GM12878 (cell line): ENCODE measurements around the gene PPP2R5D. TPM values are rescaled to one million over a fixed set of nuclear protein-coding genes. Genes with fewer than 3 reads are reported as not detected.

Experiments
- ATAC-seq: fragments of 200-7000 bp; cut with Tn5 transposase; 3 replicates; pipeline ENCODE4 v1.9.1; 2020; ENCODE audit warnings: mild to moderate bottlenecking, moderate library complexity
- BruUV-seq: library from RNA; stranded (reverse); fragments of 400-500 nt; replicated peaks from 2 replicates; lab custom pipeline; 2021; lab: Mats Ljungman, UMichigan
- CTCF ChIA-PET: fragments of 300-600 bp; sonication (Branson Sonifier 250); formaldehyde crosslinking; extraction: SDS; loops from one replicate; lab custom pipeline; 2021; ENCODE audit warnings: inconsistent platforms; lab: Yijun Ruan, JAX
- POLR2A ChIA-PET: fragments of 350-600 bp; formaldehyde crosslinking; extraction: SDS; loops from one replicate; lab custom pipeline; 2021; ENCODE audit warnings: inconsistent platforms; lab: Charles Lee
- RAD21 ChIA-PET: fragments of 300-600 bp; sonication (Branson Sonifier 250); formaldehyde crosslinking; loops from one replicate; lab custom pipeline; 2023; ENCODE audit warnings: antibody characterized with exemption; ENCODE audit not compliant: unreplicated experiment; lab: Charles Lee
- SMC1A ChIA-PET: fragments of 300-600 bp; sonication (Branson Sonifier 250); formaldehyde crosslinking; loops from one replicate; lab custom pipeline; 2023; ENCODE audit not compliant: unreplicated experiment, uncharacterized antibody; lab: Charles Lee
- DNase-seq: peaks from one replicate; pipeline ENCODE4 v3.0.0-alpha.2; 2011; ENCODE audit warnings: low read depth, low spot score
- FAIRE-seq: peaks from 3 replicates; lab custom pipeline; 2011; peaks lifted over from hg19 to GRCh38; lab: Jason Lieb, UNC
- H2AFZ ChIP-seq: 2 replicates; pipeline ENCODE4 v1.6.0; 2011; ENCODE audit warnings: low read depth, low read length, control low read depth; ENCODE audit not compliant: control insufficient read depth
- H3K27ac ChIP-seq: 2 replicates; pipeline ENCODE4 v1.5.1; 2011; ENCODE audit warnings: control low read depth; ENCODE audit not compliant: control insufficient read depth, insufficient read depth
- H3K27me3 ChIP-seq, 2 experiments: replicated peaks in 1 of 2; 2 replicates each; pipeline versions ENCODE4 v1.6.0 to v1.6.1; 2011; ENCODE audit warnings: low read length in 1 of 2; ENCODE audit not compliant: control insufficient read depth in 2 of 2, insufficient read depth in 2 of 2
- H3K36me3 ChIP-seq, 2 experiments: 2 replicates each; pipeline ENCODE4 v1.5.1; 2011; ENCODE audit warnings: low read length in 1 of 2; ENCODE audit not compliant: control insufficient read depth in 2 of 2, insufficient read depth in 2 of 2
- H3K4me1 ChIP-seq: 2 replicates; pipeline ENCODE4 v1.6.1; 2011; ENCODE audit warnings: mild to moderate bottlenecking, low read length, moderate library complexity, mixed read lengths; ENCODE audit not compliant: control insufficient read depth, insufficient read depth
- H3K4me2 ChIP-seq: 2 replicates; pipeline ENCODE4 v1.6.0; 2011; ENCODE audit warnings: control low read depth; ENCODE audit not compliant: control insufficient read depth, insufficient read depth
- H3K4me3 ChIP-seq: fragments of 200-600 bp; sonication (generic); 2 replicates; pipeline ENCODE4 v1.5.1; 2016
- H3K79me2 ChIP-seq: 2 replicates; pipeline ENCODE4 v1.6.0; 2011; ENCODE audit warnings: low read length; ENCODE audit not compliant: control insufficient read depth, insufficient read depth
- H3K9ac ChIP-seq: 2 replicates; pipeline ENCODE4 v1.8.0; 2011; ENCODE audit warnings: low read length, control low read depth, mixed read lengths; ENCODE audit not compliant: control insufficient read depth, insufficient read depth
- H3K9me3 ChIP-seq: replicated peaks from 3 replicates; pipeline ENCODE4 v1.5.1; 2011; ENCODE audit warnings: mild to moderate bottlenecking, low read length; ENCODE audit not compliant: control insufficient read depth, insufficient read depth
- H4K20me1 ChIP-seq: 2 replicates; pipeline ENCODE4 v1.6.0; 2011; ENCODE audit not compliant: control insufficient read depth, insufficient read depth
- BRCA1 ChIP-seq: IDR thresholded peaks from 2 replicates; pipeline ENCODE4 v1.6.1; 2011; ENCODE audit warnings: low read depth, low read length, improper control_type of control experiment
- CBFB ChIP-seq: IDR thresholded peaks from 2 replicates; pipeline ENCODE4 v1.6.1; 2016; ENCODE audit warnings: antibody characterized with exemption, low read depth
- CREB1 ChIP-seq: IDR thresholded peaks from 2 replicates; pipeline ENCODE4 v1.6.1; 2012; ENCODE audit warnings: low read depth, mild to moderate bottlenecking, inconsistent platforms
- CTCF ChIP-seq, 3 experiments: IDR thresholded peaks in 2 of 3; conservative IDR thresholded peaks in 1 of 3; 2 replicates each; pipeline ENCODE4 v1.5.1; 2011; ENCODE audit warnings: low read depth in 3 of 3, low read length in 3 of 3, mild to moderate bottlenecking in 3 of 3, control low read depth in 2 of 3, moderate library complexity in 2 of 3, inconsistent platforms in 1 of 3, mixed read lengths in 1 of 3; ENCODE audit not compliant: control insufficient read depth in 2 of 3, insufficient read depth in 1 of 3; ENCODE audit errors: extremely low read depth in 1 of 3
- ELK1 ChIP-seq: IDR thresholded peaks from 2 replicates; pipeline ENCODE4 v1.6.1; 2012; ENCODE audit warnings: low read depth, low read length, improper control_type of control experiment
- ESRRA ChIP-seq: IDR thresholded peaks from 2 replicates; pipeline ENCODE4 v1.6.1; 2012; ENCODE audit warnings: mild to moderate bottlenecking, low read length, improper control_type of control experiment
- FOXM1 ChIP-seq: IDR thresholded peaks from 2 replicates; pipeline ENCODE4 v1.6.1; 2012; ENCODE audit warnings: low read depth, mild to moderate bottlenecking, inconsistent platforms, low read length, moderate library complexity
- POLR2A ChIP-seq: IDR thresholded peaks from 2 replicates; pipeline ENCODE4 v1.6.1; 2011; ENCODE audit warnings: low read depth, mild to moderate bottlenecking, low read length
- RAD51 ChIP-seq: fragments of 450-650 bp; IDR thresholded peaks from 2 replicates; pipeline ENCODE4 v1.6.1; 2016; ENCODE audit warnings: moderate library complexity, mild to moderate bottlenecking, inconsistent platforms
- TARDBP ChIP-seq: IDR thresholded peaks from 2 replicates; pipeline ENCODE4 v1.6.1; 2016; ENCODE audit warnings: borderline replicate concordance
- YY1 ChIP-seq: IDR thresholded peaks from 2 replicates; pipeline ENCODE4 v1.6.1; 2011; ENCODE audit warnings: low read depth, mild to moderate bottlenecking, low read length
- ZNF592 ChIP-seq: fragments of 450-650 bp; IDR thresholded peaks from 2 replicates; pipeline ENCODE4 v1.6.1; 2017; ENCODE audit warnings: mild to moderate bottlenecking, moderate library complexity
- WGBS: methylation state at CpG from one replicate; pipeline ENCODE4 v1.1.6; 2016; ENCODE audit warnings: low lambda C conversion rate; ENCODE audit not compliant: insufficient replicate concordance, insufficient coverage; ENCODE audit errors: missing lambda C conversion rate; 5-methylcytosine and 5-hydroxymethylcytosine counted together
- in situ Hi-C: fragments of 300-500 bp; cut with MboI; formaldehyde crosslinking; loops from 9 replicates; pipeline ENCODE4 v1.14.3; 2018; ENCODE audit warnings: mixed read lengths
- intact Hi-C: fragments of 100-400 bp; cut with micrococcal nuclease; formaldehyde crosslinking; loops from one replicate; pipeline ENCODE4 v1.14.2; 2022; ENCODE audit not compliant: unreplicated experiment
- polyA plus RNA-seq, 11 experiments: library from polyadenylated mRNA; depleted of rRNA in 4 of 11; unstranded in 6 of 11; stranded (reverse) in 5 of 11; fragments of >200 nt; fragmentation: Nextera tagmentation in 4 of 11; fragmentation: Illumina TruSeq in 1 of 11; extraction: Ambion mirVana in 4 of 11; extraction: Trizol in 1 of 11; gene quantifications; 1 replicate in 1 of 11; 2 replicates in 10 of 11; pipeline versions ENCODE4 v1.2.1 to v1.2.3, GENCODE V29; 2011 to 2016; ENCODE audit warnings: inconsistent platforms in 2 of 11, missing spikeins in 2 of 11, low read depth in 1 of 11
- total RNA-seq, 4 experiments: library from RNA; depleted of rRNA in 3 of 4; stranded (reverse); fragments of >200 nt in 3 of 4; fragmentation: Illumina TruSeq in 1 of 4; extraction: Trizol in 1 of 4; gene quantifications; 2 replicates each; pipeline versions ENCODE4 v1.2.1 to v1.2.3, GENCODE V29; 2013 to 2021

The PPP2R5D gene
- total and polyA plus RNA-seq, 10 of the 15 experiments (the other 5 are each of a cell fraction or from before 2014, with no cell fraction given): 1.5 to 59.0 (median 32.0) TPM

GRCh38 chr6:42993445-42993844, 9.1 kb downstream of the PPP2R5D start:
- BruUV-seq: no TSS peak

GRCh38 chr6:42996513-42996912, 12.1 kb downstream of the PPP2R5D start:
- RAD21 ChIA-PET: interaction anchor here (1.0 kb wide), 1 partner anchor 147 kb away, joined by 3 read pairs; no protein-coding TSS in a partner anchor
- H3K36me3 ChIP-seq: no peaks in the 10 kb centered on the region
- no peaks in the 10 kb centered on the region for H3K79me2 ChIP-seq
- FAIRE-seq: no peak
- no peak overlapping the region for H3K4me2 ChIP-seq
- H3K9ac ChIP-seq: no peak overlapping the region
- intact Hi-C loops (no loop called here), in situ Hi-C loops (no loop called here)
- no peaks in the 10 kb centered on the region for H3K4me1 ChIP-seq
- SMC1A ChIA-PET: interaction anchor here (0.9 to 1.2 kb wide), 3 partner anchors 10 to 147 kb away, joined by 3 to 4 read pairs (median 3); no protein-coding TSS in a partner anchor
- CTCF ChIA-PET: interaction anchor here (0.7 to 1.4 kb wide), 7 partner anchors 9 to 305 kb away, joined by 3 to 5 read pairs (median 3); no protein-coding TSS in a partner anchor
- H3K27me3 ChIP-seq: no peaks in the 10 kb centered on the region
- H3K9me3 ChIP-seq: no peaks in the 10 kb centered on the region
- POLR2A ChIA-PET: interaction anchor here (1.4 to 2.7 kb wide), 2 partner anchors 10 to 13 kb away, joined by 5 to 10 read pairs; partner anchors contain the start of gene PPP2R5D
- no peak overlapping the region for H3K4me3 ChIP-seq
- H4K20me1 ChIP-seq: no peaks in the 10 kb centered on the region
- no peak for ATAC-seq
- H3K27ac ChIP-seq: no peak overlapping the region
- no peak overlapping the region for H2AFZ ChIP-seq
- no TSS peak for BruUV-seq
- DNase-seq: no peak
- TF ChIP-seq CTCF (IDR thresholded peaks at IDR 0.05 in 2 of 3, conservative IDR thresholded peaks at IDR 0.05 in 1 of 3; ENCODE audit: control insufficient read depth in 2 of 3, extremely low read depth in 1 of 3, insufficient read depth in 1 of 3, low read depth in 3 of 3, low read length in 3 of 3): no peak; a peak in 1 of 6 replicates
- no peak for TF ChIP-seq CREB1
- TF ChIP-seq POLR2A: no peak
- no peak for TF ChIP-seq BRCA1
- TF ChIP-seq TARDBP: no peak
- no peak for TF ChIP-seq ZNF592

More at GRCh38 chr6:42993445-42993844, 9.1 kb downstream of the PPP2R5D start:
- no peak for ATAC-seq
- Histone ChIP-seq H3K36me3 (peaks cover 2 to 8% of the 10 kb centered on the region in 2 experiments; a peak in 2 of 4 replicates), H3K9me3 (no peaks in the 10 kb centered on the region), H3K79me2 (no peaks in the 10 kb centered on the region), H3K4me1 (no peaks in the 10 kb centered on the region), H3K27ac (no peak overlapping the region), H3K27me3 (no peaks in the 10 kb centered on the region), H4K20me1 (no peaks in the 10 kb centered on the region), H2AFZ (no peak overlapping the region), H3K4me3 (no peak overlapping the region), H3K4me2 (no peak overlapping the region), H3K9ac (no peak overlapping the region)
- SMC1A ChIA-PET: no interaction called here
- CTCF ChIA-PET: interaction anchor here (1.1 kb wide), 1 partner anchor 92 kb away, joined by 3 read pairs; no protein-coding TSS in a partner anchor
- 100% methylated on average over 2 of the region's 2 CpGs for WGBS
- in situ Hi-C loops (no loop called here), intact Hi-C loops (no loop called here)
- DNase-seq: no peak
- no peak for TF ChIP-seq ELK1
- no peak for TF ChIP-seq TARDBP
- no peak for TF ChIP-seq FOXM1
- no peak for TF ChIP-seq ESRRA
- TF ChIP-seq CBFB: no peak
- no peak for TF ChIP-seq YY1
- TF ChIP-seq RAD51: no peak
- FAIRE-seq: no peak
- RAD21 ChIA-PET: no interaction called here
- POLR2A ChIA-PET: no interaction called here
